GM13977 (cell line): ENCODE results near the gene STEAP2.

ENCODE experiments used
- DNase-seq: peaks from one replicate; pipeline ENCODE4 v3.0.0; 2012; ENCODE audit warnings: low spot score
- in situ Hi-C: fragments of 300-500 bp; cut with MboI; formaldehyde crosslinking; loops from one replicate; pipeline ENCODE4 v1.12.0; 2022; ENCODE audit warnings: low sequenced_read_pairs, low pct_unique_long_range_greater_than_20kb, mixed read lengths, inconsistent platforms; ENCODE audit not compliant: unreplicated experiment
- TF ChIP-seq, protein P1 (sequence below): IDR thresholded peaks from 2 replicates; pipeline ENCODE4 v1.5.1; 2012; ENCODE audit warnings: mild to moderate bottlenecking, control low read depth; ENCODE audit not compliant: insufficient read depth; ENCODE audit errors: extremely low read depth, missing control alignments

STEAP2 gene

DNA sequence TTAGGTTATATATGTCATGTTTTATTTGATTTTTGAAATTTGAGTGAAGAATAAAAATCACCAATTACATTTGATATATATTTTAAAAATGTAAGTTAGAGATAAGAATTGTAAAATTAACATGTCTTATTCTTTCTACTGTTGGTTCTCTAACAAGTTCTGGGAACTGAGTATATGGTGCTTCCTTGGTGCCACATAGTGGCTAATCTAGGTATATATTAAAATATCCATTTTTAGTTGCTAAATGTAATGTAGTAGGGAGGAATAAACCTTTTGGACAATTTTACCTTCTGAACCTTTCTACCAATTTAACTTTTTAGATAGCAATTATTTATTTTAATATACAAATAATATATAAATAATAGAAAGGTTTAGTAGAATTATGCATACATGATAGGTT, 50.9 kb downstream of the STEAP2 start:
- in situ Hi-C loops = loop anchor here (25.0 kb wide), 1 partner anchor 100 kb away; the partner anchor contains the start of gene STEAP1
- DNase-seq = peak; percentile 40
- TF ChIP-seq, protein P1, sequence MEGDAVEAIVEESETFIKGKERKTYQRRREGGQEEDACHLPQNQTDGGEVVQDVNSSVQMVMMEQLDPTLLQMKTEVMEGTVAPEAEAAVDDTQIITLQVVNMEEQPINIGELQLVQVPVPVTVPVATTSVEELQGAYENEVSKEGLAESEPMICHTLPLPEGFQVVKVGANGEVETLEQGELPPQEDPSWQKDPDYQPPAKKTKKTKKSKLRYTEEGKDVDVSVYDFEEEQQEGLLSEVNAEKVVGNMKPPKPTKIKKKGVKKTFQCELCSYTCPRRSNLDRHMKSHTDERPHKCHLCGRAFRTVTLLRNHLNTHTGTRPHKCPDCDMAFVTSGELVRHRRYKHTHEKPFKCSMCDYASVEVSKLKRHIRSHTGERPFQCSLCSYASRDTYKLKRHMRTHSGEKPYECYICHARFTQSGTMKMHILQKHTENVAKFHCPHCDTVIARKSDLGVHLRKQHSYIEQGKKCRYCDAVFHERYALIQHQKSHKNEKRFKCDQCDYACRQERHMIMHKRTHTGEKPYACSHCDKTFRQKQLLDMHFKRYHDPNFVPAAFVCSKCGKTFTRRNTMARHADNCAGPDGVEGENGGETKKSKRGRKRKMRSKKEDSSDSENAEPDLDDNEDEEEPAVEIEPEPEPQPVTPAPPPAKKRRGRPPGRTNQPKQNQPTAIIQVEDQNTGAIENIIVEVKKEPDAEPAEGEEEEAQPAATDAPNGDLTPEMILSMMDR = peak; percentile 46

DNA sequence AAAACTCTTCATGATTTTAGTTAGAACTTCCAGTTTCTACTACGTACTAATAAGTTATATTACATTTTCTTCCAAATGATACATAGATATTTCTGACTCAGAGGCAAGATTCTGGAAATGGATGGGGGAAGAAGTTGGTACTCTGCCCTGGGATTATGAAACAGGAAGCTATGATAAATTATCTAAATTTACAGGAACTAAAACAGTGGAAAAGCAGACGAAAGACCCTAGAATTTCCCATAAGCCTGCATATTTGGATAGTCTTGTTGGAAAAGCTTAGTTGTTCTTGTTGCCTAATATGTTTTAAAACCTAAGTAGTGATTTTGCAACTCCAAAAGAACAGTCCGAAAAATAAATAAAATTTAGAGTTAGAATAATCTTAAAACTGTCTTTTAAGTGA, 55.3 kb downstream of the STEAP2 start:
- in situ Hi-C loops = loop anchor here (25.0 kb wide), 1 partner anchor 105 kb away; the partner anchor contains the start of gene STEAP1
- TF ChIP-seq, protein P1 = no peak
- no peak for DNase-seq

DNA sequence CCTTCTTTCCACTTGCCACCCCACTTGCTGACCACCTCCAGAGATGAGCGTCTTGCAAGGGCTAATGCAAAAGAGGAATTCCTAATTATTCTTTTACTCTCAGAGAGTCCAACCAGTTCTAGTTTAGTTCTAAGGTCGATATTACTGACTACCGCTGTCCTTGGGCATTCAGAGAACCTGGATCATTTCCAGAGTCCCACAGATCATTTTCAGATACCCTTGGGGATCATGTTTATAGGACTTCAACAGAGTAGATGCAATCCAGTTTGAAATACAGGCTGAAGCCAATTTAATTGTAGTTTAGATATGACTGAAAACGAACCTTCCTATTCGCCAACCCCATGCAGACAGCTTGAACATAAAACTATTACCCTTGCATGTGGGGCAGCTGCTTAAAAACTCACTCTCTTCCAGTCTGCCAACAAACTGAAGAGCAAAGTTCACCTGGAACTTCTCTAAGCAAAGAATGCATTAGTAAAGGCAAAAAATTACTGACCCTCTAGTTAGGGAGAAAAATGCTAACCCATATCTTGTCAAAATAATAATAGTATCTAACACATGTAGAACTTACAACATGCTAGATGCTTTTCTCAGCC, 55.8 kb downstream of the STEAP2 start:
- in situ Hi-C loops = loop anchor here (25.0 kb wide), 1 partner anchor 105 kb away; the partner anchor contains the start of gene STEAP1
- no peak for DNase-seq
- TF ChIP-seq, protein P1 = no peak

DNA sequence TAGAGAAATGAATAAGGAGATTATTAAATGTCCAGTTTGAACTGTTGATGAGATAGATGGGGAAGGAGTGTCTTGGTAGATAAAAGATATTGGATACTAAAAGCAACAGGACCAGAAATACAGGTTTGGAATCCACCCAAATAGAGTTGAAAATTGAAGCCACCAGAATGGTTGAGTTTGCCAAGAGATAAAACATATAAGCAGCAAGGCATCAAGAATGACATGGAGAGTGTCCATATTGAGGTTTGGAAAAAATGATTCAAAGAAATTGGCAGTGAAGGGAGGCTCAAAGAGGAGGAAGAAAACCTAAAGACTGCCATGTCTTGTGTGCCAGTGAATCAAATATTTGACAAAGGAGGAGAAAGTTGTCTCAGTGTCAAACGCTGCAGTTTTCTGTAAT, 57.6 kb downstream of the STEAP2 start:
- in situ Hi-C loops = loop anchor here (25.0 kb wide), 1 partner anchor 107 kb away; the partner anchor contains the start of gene STEAP1
- TF ChIP-seq, protein P1 = no peak
- no peak for DNase-seq

DNA sequence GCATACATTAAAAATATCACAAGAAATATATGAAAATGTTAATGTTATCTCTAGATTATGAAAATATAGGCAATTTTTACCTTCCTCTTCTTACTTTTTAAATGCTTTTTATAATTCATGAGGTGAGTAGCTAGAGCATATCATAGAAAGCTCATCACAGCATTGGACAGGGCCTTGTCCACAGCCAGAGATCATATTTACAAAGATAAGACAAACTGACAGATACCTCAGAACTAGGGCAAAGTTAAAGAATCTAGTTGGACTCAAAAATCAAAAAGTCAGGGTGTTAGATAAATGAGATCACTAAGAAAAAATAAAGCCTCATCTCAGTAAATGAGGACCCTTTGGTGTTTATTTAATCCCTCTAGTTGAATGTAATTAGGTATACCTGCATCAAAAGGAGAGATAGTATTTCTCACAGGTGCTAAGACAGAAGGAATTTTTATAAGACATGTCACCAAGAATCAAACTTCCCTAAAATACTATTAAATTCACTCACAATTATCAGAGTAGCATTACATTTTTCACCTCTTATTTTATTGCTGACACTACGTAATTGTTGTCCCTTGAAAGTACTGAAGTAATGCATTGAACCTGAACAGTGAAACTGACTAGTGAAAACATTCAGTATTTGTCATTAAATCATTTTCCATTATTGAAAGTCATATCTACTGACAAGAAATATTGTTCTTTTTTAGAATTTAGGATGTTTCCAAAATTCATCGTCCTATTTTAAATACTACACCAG, 59.1 kb downstream of the STEAP2 start:
- DNase-seq = no peak
- TF ChIP-seq, protein P1 = no peak
- in situ Hi-C loops = loop anchor here (25.0 kb wide), 1 partner anchor 108 kb away; the partner anchor contains the start of gene STEAP1

DNA sequence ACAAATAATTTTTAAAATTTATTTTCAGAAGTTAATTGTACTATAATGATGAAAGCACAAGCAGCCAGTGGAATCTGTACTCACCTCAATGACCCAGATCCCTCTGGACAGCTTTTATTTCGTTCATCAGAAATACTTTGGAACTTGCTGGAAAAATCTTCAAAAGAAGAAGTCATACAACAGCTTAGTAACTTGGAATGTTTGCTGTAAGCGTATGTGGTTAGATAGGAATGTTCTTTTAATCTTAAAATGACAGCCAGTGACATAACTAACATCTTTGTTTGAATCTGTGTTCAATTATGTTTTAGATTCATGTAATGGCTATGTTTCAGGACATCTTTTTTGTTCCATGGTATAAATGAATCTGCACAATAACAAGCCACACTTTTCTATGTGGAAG, 60.2 kb downstream of the STEAP2 start:
- in situ Hi-C loops = loop anchor here (25.0 kb wide), 1 partner anchor 109 kb away; the partner anchor contains the start of gene STEAP1
- no peak for DNase-seq
- TF ChIP-seq, protein P1 = no peak
